RPMI7951 (cell line): ENCODE measurements around the gene PDCD1. TPM values are rescaled to one million over a fixed set of nuclear protein-coding genes. Genes with fewer than 3 reads are reported as not detected.

ENCODE experiments used
- DNase-seq: peaks from one replicate; pipeline ENCODE4 v3.0.0-alpha.2; 2012; ENCODE audit warnings: low read depth
- total RNA-seq: library from RNA; depleted of rRNA; stranded (reverse); fragments of >200 nt; shearing (Covaris generic); gene quantifications from 2 replicates; pipeline ENCODE4 v1.2.3, GENCODE V29; 2014

PDCD1 gene
- total RNA-seq, 1 experiment from 2014 or later: not detected

DNA sequence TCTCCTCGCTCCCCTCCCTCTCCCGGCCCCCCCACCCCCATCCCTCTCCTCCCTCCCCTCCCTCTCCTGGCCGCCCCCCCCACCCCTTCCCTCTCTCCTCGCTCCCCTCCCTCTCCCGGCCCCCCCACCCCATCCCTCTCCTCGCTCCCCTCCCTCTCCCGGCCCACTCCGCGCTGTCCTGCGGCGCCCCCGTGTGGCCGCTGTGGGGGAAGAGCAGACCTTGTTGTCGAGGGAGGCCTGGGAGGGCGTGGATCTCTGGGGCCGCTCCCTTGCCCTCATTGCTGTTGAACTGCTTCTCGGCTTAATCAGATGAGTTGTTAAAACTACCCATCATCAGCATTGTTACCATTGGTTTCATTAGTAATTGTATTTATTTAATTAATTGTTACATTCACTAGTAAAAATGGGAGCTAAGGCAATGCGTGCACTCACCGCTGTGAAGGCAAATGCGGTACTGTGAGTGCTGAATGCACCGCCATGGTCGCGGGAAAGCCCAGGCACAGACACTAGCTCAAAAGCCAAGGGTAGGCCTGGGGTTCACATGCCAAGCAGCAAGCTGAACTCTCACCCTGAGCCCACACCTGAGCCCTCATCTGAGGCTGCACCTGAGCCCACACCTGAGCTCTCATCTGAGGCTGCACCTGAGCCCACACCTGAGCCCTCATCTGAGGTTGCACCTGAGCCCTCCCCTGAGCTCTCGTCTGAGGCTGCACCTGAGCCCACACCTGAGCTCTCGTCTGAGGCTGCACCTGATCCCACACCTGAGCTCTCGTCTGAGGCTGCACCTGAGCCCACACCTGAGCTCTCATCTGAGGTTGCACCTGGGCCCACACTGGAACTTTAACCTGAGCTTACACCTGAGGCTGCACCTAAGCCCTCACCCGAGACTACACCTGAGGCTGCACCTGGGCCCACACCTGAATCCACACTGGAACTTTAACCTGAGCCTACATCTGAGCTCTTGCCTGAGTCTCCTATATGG lies 19.6 kb upstream of the PDCD1 start:
- DNase-seq: peak; percentile 65

DNA sequence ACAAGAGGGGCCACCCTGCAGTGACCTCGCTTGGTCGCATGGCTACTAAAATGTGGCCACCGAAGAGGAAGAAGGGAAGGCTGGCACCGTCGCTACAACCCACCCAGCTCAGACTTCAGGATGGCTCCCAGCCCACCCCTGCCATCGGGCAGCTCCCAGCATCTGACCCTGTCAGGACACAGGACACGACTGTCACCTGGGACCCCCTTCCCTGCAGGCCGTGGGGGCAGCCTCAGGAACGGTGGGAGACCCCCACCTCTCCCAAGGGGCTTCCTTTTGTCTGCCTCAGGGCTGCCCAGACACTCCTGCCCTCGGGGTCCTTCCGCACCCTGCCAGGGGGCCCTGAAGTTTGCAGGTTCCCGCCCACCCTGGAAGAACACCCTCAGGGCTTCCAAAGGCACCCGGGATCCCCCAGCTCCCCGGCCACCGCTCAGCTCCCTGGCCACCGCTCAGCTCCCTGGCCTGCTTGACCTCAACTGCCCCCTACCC lies 18.5 kb upstream of the PDCD1 start:
- DNase-seq: no peak

DNA sequence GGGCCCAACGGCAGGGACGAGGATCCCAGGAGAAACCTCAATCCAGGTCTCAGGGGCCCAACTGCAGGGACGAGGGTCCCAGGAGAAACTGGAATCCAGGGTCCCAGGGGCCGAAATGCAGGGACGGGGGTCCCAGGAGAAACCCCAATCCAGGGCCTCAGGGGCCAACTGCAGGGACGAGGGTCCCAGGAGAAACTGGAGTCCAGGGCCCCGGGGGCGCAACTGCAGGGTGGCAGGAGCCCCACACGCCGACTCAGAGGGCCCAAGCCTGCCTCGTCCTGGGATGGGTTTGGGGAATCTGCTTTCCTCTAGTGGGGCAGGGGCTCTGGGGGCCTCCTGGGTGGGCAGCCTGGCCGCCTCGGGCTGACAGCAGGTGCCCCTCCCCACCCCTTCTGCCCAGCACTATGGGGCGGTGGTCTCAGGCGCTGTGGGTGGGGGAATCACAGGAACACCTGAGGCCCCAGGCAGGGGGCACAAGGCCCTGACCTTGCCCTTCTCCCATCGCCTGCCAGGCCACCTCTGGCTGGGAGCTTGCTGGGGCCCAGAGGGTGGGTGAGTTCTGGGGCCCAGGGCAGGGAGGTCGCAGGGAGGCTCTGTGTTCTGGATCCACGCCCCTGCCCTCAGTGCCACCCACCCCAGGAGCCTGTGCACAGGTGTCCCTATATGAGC lies 18.0 kb upstream of the PDCD1 start:
- no peak for DNase-seq

DNA sequence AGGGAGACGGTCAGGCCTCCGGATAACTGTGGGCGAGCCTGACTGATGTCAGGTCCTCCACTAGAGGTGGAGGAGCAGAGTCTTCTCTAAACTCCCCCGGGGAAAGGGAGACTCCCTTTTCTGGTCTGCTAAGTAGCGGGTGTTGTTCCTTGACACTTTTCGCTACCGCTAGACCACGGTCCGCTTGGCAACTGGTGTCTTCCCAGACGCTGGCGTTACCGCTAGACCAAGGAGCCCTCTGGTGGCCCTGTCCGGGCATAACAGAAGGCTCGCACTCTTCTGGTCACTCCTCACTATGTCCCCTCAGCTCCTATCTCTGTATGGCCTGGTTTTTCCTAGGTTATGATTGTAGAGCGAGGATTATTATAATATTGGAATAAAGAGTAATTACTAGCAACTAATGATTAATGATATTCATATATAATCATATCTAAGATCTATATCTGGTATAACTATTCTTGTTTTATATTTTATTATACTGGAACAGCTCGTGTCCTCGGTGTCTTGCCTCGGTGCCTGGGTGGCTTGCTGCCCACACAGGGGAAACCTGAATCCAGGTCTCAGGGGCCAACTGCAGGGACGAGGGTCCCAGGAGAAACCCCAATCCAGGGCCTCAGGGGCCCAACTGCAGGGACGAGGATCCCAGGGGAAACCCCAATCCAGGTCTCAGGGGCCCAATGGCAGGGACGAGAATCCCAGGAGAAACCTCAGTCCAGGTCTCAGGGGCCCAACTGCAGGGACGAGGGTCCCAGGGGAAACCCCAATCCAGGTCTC lies 17.2 kb upstream of the PDCD1 start:
- DNase-seq: peak; percentile 36

DNA sequence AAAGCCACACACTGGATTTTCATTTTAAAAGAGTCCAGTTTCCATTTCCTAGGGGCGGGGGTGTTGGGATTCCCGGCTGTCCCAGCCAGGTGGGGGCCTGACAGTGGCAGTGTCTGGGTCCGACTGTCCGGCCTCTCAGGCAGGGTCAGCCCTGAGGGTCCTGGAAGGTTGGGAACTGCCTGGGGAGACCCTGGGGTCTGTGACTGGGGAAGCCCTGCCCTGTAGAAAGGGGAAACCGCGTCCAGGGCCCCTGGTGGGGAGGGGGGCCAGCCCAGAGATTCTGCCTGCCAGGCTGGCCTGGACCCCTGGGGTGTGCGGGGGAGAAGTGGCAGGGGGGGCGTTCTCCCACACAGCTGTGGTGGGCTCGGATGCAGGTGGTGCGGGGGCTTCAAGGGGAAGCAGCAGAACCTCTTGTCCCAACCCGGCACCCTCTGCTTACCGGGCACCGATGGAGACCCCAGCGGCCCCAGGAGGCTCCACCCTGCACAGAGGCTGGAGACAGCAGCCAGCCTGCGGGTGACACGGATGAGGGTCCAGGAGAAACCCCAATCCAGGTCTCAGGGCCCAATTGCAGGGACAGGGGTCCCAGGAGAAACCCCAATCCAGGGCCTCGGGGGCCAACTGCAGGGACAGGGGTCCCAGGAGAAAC lies 15.7 kb upstream of the PDCD1 start:
- no peak for DNase-seq

DNA sequence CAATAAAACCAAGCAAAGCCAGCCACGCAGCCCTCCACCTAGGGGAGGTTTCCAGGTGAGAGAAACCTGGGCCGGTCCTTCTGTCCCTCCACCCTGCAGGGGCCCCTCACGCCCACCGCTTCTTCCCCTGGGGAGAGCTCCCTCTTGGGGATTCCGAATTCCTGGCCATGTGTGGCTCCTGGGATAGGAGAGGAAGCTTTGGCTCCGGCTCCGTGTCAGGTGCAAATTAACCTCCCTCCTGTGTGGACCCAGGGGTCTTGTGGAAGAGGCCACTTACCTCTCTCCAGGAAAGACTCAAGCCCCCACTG lies 15.1 kb upstream of the PDCD1 start:
- DNase-seq: no peak

DNA sequence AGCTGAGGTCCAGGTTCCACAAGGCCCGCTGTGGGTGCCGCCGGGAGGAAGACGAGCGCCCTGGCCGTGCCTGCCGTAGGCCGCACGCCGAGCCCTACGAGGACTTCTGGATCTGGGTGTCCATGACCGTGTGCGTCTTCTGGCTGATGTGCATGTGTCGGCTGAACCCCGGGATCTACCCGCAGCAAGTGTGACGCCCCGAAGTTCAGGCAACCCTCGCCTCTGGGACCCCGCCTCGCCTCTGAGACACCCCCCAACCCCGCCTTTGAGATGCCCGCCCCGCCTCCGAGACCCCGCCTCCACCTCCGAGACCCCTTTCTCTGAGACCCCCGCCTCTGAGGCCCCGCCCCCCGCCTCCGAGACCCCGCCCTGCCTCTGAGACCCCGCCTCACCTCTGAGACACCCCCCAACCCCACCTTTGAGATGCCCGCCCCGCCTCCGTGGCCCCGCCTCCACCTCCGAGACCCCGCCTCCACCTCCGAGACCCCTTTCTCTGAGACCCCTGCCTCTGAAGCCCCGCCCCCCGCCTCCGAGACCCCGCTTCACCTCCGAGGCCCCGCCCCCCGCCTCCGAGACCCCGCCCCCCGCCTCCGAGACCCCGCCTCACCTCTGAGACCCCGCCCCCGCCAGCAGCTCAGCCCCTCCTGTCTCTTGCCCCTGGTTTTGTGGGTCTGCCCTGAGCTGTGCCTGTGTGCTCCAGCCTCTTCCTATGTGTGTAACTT lies 14.5 kb upstream of the PDCD1 start:
- no peak for DNase-seq

DNA sequence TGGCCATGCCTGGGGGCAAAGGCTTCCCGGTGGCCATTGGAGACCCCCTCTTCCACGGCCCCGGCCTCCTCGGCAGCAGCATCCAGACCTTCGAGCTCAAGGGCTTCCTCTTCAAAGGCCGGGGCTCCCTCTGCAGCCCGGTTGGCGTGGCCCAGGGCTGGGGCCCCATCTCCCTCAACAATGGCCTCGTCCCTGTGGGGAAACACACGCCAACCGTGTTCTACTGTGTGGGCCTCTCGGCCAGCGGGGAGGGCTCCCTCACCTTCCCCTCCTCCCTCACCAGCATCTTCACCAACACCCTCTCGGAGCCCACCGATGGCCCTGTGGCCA lies 13.6 kb upstream of the PDCD1 start:
- no peak for DNase-seq

DNA sequence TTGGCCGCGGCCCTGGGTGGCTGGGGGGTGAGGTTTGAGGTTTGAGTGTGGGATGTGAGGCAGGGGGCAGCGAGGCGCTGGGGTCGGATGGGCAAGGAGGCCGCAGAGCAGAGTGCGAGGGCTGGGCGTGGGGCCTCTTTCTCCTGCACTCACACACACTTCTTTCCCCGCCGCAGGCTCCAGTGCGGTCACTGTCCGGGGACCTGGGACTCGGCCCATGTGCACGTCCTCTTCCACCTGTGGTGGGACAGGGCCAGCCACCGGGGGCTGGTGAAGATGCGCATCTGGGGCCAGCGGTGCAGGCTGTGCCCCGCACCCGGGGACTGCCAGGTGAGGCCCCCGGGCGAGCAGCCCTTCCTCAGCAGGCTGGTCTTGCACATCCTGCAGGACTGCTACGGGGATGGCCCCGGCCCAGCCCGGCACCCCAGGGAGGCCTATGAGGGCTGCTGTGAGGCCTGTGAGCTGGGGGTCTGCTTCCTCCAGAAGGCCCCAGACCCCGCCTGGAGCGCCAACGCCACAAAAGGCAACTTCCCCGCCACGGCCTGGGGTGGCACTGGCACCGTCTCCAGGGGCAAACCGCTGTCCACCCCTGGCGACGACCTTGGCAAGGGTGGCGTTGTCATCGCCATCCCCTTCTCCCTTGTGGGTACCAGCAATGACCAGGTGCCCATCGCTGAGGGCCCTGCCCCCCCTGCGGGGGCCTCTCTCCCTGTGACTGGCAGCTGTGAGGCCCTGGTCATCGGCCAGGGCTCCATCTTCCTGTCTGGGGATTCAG lies 13.0 kb upstream of the PDCD1 start:
- no peak for DNase-seq

DNA sequence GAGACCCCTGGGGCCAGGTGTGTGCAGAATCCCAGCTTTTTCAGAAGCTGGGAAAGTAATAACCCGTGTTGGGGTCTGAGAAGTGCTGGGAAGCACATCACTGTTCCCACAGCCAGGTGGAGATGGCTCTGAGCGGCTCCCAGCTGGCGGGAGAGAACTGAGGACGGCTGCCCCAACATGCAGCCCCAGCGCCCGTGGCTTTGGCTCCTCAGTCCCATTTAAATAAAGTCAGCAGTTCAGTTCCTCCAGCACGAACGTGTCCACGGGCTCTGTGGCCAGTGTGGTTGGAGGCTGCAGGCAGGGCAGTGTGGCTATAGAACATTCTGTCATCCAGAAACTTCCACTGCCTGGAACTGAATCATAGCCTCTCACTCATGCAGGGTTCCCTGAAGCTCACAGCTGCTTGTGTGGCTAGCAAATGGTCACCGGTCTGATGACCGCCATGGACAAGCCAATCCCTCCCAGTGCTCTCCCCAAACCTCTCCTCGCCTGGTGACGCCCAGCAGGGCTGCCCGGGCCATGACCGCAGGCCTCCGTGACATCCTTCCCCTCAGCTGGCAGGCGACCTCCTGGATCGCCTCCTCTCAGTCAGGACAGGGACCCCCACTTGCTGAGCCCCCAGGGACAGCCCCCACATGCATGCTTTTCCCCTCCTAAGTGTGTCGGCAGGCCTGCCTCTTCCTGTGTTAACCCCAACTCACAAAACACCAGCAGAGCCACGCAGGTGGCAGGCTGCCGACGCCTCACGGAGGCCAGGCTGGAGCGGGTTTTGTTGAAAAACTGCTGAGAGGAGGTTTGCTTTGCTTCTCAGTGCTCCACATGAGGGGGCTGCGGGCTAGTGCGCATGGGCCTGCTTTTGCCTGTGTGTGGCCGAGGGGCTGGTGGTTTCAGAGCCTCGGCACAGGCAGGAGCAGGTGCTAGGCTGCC lies 12.2 kb upstream of the PDCD1 start:
- no peak for DNase-seq

DNA sequence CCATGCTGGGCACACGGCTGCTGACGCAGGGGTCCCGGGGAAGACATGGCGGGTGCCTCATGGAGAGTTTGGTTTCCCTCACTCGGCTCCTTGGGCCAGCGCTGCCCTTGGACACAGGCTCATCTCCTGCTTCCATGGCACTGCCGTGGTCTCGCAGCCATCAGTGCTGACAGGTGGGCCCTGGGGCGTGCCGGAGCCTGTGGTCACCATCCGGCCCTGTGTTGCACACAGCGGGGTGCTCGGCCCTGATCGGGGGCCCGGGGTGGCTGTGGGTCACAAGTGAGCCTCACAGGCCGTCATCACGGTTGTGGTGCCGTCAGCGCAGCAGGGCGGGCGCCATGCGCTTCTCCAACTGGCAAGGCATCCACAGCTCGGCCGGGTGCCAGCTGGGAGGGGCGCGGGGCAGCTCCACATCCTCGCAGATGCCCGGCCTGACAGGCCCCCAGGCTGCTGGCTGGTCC lies 11.4 kb upstream of the PDCD1 start:
- DNase-seq: no peak

DNA sequence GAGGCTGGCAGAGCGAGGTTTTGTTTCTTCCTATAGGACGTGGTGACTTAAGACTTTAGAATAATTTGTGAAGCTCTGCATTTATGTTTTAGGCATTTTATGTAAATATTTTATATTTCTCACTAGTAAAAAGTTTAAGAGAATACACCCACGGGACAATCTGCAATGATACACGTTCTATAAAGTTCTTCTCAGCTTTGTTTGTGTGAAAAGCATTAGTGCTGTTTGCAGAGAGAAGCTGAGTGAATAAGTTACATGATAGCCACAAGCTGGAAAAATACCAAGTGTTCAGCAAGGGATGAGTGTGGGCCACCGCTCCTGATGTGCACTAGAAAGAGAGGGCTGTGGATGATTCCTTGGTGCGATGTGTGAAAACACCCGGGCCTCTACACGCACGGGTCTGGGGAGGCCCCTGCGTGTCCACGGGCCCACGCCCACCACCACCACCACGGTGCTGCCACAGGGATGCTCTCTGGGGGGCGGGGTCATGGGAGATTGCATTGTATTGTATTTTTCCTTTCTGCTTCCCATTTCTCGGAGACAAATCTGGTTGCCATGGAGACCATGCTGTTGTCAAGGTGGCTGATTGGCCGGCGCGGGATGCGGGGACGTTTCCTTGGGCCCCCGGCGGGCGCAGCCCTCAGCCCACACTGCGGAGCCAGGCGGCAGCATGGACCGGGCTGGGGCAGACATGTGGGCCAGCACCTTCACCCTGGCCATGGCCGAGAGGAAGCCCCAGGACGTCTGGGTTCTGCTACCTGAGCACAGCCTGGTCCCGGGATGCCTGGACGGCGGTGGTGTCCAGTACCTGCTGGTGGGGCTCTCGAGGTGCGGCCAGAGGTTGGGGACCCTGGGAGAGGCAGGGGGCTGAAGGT lies 10.6 kb upstream of the PDCD1 start, which contains the start of gene RTP5:
Gene RTP5, plus strand, starts transcription at position 643 of the 875 bp plus-strand sequence. Its CDS starts 28 bp downstream, at position 671.
- no peak for DNase-seq

DNA sequence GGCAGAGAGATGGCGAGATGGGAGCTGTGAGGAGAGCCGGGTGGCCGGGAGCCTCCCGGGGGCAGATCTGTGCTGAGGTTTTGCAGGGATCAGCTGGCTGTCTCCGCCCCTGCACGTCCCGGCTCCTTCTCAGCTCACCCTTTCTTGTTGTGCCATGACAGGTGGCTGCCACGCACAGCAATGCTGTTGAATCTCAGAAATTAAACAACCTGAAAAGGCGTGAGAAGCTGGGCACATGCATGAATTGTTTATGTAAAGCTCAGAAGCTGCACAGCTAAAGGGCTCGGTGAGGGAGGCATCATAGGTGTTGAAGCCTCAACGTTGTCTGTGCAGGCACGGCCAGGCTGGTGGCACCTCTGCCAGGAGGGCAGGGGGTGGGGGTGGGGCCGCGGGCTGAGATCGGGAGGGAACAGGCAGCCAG lies 10.0 kb upstream of the PDCD1 start:
- DNase-seq: no peak

DNA sequence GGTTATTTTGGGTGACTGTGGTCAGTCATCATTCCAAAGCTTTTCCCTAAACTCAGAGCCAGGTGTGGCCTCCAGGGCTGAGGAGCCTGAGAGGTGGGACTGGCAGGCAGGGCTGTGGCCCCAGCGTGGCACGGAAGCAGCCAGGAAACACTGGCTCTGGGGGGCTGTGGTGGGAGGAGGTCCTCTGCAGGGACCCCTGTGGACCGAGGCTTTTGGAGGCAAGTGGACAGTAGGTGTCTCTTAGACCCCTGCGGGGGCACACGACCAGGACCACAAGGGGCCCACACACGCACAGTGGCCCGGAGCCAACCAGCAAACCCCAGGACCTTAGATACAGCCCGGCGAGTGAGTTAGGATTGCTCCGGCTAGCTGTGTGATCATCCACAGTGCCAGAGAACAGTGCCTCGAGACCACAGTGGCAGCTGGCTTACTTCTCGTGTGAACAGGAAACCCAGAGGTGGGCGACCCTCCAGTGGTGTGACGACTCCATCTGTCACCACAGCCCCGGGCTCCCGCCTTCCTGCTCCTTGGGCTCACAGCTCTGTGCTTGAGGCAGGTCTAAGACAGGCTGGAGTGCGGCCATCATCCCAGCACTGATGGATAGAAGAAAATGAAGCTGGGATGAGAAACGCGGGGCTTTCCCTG lies 9.2 kb upstream of the PDCD1 start:
- no peak for DNase-seq

DNA sequence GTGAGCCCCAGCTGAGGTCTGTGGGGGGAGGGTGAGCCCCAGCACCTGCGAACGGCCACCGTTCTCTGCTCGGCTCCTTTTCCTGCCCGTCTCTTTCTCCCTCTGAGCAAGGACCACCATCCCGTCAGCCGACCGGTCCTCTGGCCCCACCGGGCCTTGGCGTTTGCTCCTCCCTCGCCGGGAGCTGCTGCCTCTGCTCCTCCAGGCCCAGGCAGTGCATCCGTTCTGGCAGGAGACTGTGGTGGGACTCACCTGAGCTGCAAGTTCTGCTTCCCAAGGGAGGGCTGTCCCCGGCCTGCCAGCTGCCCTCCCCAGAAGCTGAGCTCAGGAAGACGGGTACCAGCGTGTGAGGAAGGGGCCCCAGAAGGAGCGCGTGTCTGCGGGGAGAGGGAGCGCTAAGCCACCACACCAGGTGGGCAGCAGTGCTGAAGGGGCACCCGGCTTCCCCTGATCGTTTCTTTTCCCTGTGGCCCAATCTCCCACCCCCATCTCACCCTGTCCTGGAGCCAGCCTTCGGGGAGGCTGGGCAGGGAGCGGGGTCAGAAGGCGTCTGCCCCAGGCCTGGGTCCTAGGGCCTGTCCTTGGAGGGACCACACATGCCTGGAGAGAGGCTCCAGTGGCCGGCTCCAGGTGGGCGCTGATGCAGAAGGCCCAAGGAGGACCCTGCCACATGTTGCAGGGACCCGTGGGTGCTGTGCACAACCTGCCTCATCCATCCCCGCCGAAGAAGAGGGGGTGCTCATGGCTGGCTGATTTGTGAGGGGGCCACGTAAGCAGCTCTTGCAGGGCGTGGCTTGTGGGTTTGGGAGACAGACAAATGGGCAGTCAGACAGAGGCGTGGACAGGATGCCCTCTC lies 8.3 kb upstream of the PDCD1 start:
- DNase-seq: no peak

DNA sequence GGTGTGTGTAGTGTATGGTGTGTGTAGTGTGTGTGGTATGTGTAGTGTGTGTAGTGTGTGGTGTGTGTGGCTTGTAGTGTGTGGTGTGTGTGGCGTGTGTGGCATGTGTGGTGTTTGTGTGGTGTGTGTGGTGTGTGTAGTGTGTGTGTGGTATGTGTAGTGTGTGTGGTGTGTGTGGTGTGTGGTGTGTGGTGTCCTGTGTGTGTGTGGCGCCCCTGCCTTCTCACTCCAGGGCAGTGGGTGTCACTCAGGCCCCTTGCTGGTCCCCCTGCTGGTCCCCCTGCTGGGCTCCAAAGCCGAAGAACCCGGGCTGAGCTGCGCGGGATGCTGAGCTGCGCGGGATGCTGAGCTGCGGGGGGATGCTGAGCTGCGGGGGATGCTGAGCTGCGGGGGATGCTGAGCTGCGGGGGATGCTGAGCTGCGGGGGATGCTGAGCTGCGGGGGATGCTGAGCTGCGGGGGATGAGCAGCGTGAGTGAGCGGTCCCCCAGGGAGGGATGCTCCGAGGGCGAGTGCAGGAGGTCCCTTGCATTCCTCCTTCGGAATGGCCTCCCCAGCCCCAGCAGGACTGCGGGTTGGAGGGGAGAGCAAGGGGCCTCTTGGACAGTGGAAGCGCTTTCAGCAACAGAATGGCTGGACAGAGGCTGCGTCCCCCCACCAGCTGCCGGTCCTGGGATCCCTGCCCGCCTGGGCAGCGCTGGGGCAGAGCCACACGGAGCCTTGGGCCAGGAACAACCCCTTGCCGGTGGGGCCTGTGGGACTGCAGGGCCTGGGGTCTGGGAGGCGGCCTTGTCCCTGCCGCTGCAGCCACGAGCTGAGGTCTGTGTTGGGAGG lies 7.5 kb upstream of the PDCD1 start:
- peak; percentile 47 for DNase-seq
